NCI-H69 (cell line): ENCODE data around the gene EVX2.

Experiments
- DNase-seq: peaks from one replicate; lab custom pipeline; 2025; lab: John Stamatoyannopoulos, UW

The EVX2 gene

GRCh38 chr2:176122052-176122682 lies 38.4 kb upstream of the EVX2 start:
- DNase-seq = no peak

- no peak for DNase-seq
These were observed 37.7 kb upstream of the EVX2 start for GRCh38 chr2:176121190-176122051.

GRCh38 chr2:176120364-176121189 lies 36.8 kb upstream of the EVX2 start:
- no peak for DNase-seq

GRCh38 chr2:176118601-176119339 lies 35.0 kb upstream of the EVX2 start:
- DNase-seq = no peak

GRCh38 chr2:176117823-176118371 lies 34.1 kb upstream of the EVX2 start:
- no peak for DNase-seq

GRCh38 chr2:176117162-176117822 lies 33.5 kb upstream of the EVX2 start:
- DNase-seq = no peak

GRCh38 chr2:176115883-176116813 lies 32.4 kb upstream of the EVX2 start, which contains the start of gene HOXD10:
Gene HOXD10 (plus strand): TSS chr2:176116778. CDS start chr2:176116834, 56 bp downstream.
- no peak for DNase-seq

GRCh38 chr2:176114930-176115625 lies 31.3 kb upstream of the EVX2 start:
- DNase-seq = peak; percentile 34

GRCh38 chr2:176114120-176114929 lies 30.6 kb upstream of the EVX2 start:
- peak; percentile 96 for DNase-seq

GRCh38 chr2:176112375-176113302 lies 28.9 kb upstream of the EVX2 start:
- DNase-seq = peak; percentile 56

GRCh38 chr2:176111846-176112374 lies 28.1 kb upstream of the EVX2 start:
- peak; percentile 58 for DNase-seq

GRCh38 chr2:176111309-176111663 lies 27.5 kb upstream of the EVX2 start:
- DNase-seq = peak; percentile 91

GRCh38 chr2:176110415-176111308 lies 26.9 kb upstream of the EVX2 start:
- DNase-seq = peak; percentile 40

GRCh38 chr2:176109946-176110345 lies 26.2 kb upstream of the EVX2 start:
- DNase-seq = peak; percentile 42

GRCh38 chr2:176109192-176109901 lies 25.6 kb upstream of the EVX2 start:
- DNase-seq = peak; percentile 46
